NCI-H510A treated with DMSO at 0.1 percent for 48 hours (cell line): ENCODE measurements around the gene PLET1.

Experiments used
- DNase-seq: peaks from one replicate; lab custom pipeline; 2025; lab: John Stamatoyannopoulos, UW

PLET1 gene

GRCh38 chr11:112238041-112238440, 22.6 kb downstream of the PLET1 start:
- no peak for DNase-seq

DNA sequence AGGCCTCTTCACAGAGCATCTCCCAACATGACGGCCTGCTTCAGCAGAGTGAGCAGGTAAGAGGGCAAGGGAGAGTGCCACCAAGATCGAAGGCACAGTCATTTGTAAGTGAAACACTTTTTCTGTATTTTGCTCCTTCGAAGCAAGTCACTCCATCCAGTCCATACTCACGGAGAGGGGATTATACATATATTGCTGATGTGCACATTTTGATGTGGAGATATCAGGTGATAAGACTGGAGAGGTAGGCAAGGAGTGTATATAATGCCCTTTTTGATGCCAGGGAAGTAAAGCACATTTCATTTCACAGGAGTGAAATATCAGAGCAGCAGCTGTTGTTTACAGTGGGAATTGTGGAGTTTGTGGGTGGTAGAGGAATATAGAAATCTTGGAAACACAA, 23.2 kb downstream of the PLET1 start:
- DNase-seq, result no peak

DNA sequence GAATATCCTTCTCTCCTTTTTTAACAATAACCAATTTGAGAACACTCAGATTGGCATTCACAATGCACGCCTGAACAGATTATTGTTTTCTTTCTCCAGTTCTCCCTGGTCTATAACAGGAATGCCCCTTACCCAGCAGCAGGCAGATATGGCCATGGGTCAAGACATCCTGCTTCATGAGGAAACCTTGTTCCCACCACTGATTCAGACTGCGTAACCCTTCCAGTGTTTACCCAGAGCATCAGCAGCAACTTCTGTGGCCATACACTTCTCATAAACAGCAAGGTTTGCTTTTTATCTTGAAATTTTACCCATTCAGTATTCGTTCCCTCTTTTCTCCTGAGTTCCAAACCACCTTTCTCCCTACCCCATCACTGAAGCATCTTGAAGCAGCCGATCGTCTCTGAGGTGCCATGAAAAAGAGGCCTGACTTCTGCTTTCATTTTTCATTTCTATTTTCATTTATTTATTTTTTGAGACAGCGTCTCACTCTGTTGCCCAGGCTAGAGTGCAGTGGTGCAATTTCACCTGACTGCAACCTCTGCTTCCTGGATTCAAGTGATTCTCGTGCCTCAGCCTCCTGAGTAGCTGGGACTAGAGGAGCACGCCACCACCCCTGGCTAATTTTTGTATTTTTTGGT, 24.8 kb downstream of the PLET1 start:
- DNase-seq, result no peak

- DNase-seq, result no peak
Observed at GRCh38 chr11:112231952-112232351, 28.7 kb downstream of the PLET1 start.

DNA sequence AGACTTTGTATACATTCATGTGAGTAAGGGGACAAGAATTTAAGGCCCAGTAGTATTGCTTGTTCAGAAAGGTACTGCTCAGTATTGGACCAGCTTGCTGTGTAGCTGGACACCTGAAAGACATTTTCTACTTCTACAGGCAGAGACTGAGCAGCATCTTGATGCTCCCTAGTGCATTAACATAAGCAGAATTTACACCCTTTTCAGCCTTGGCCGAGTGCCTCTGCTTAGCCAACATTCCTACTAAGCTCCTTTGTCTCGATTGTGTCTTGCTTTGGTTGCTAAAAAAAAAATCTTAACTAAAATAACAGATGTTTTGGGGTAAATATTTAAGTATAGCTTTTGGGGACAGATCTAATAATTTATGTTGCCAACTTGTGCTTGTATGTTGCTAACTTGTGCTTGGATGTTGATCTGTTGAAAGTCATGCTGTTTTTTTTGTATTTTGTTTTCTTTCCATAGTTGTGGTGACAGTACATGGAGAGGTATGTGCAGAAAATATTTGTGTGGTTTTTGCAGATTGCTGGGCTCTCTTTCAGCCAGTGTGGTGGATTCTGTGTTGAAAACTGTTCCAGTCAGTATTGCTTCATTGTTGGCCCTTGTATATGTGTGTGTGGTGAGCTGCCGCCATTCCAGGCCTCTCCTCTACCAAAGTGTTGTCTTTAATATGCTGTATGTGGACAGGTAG, 30.8 kb downstream of the PLET1 start:
- DNase-seq, result no peak

DNA sequence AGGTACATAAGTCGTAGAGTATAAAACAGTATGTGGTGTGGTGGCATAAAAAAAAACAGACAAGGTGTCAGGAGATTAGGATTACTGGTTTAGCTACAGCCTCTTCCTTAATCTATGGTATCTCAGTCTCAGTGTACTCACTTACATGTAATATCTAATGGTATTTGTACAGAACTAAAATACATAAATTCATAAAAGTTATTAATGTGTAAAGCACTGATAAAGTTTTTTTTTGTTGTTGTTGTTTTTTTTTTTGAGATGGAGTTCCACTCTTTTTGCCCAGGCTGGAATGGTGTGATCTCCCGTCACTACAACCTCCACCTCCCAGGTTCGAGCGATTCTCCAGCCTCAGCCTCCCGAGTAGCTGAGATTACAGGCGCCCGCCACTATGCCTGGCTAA, 31.5 kb downstream of the PLET1 start:
- DNase-seq, result no peak

GRCh38 chr11:112228706-112229105, 32.0 kb downstream of the PLET1 start:
- no peak for DNase-seq

DNA sequence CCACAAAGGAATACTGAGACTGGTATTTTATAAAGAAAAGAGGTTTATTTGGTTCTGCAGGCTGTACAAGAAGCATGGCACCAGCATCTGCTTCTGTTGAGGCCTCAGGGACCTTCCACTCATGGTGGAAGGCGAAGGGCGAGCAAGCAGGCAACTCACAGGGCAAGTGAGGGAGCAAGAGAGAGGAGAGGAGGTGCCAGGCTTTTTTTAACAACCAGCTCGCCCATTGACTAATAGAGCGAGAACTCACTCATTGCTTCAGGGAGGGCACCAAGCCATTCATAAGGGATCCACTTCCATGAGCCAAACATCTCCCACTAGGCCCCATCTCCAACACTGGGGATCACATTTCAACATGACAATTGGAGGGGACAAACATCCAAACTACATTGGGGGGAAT, 33.2 kb downstream of the PLET1 start:
- DNase-seq, result no peak

DNA sequence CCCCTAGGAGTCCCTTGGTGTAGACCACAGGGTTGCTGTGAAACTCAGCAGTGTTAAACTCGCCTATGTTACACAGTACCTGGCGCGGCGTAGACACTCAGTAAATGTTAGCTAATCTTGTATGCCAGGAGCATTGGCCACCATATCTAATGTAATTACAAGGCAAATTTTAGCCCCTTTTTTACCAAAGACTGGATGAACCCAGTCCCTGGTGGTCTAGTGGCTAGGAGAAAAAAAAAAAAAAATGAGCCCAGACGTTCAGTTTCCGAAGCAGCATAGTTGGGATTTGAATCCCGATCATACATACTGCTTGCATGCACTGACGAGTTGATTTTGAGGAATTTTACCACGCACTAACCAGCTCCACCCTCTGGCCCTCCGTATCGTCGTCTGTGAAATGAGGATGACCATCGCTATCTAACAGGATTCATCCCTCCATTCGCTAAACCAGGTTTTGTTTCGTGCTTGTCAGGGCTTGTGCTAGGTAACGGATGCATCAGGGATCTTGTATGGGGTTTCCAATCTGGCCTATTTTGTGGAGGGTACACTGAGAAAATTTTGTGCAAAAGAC, 33.7 kb downstream of the PLET1 start:
- DNase-seq, result peak; percentile 42

DNA sequence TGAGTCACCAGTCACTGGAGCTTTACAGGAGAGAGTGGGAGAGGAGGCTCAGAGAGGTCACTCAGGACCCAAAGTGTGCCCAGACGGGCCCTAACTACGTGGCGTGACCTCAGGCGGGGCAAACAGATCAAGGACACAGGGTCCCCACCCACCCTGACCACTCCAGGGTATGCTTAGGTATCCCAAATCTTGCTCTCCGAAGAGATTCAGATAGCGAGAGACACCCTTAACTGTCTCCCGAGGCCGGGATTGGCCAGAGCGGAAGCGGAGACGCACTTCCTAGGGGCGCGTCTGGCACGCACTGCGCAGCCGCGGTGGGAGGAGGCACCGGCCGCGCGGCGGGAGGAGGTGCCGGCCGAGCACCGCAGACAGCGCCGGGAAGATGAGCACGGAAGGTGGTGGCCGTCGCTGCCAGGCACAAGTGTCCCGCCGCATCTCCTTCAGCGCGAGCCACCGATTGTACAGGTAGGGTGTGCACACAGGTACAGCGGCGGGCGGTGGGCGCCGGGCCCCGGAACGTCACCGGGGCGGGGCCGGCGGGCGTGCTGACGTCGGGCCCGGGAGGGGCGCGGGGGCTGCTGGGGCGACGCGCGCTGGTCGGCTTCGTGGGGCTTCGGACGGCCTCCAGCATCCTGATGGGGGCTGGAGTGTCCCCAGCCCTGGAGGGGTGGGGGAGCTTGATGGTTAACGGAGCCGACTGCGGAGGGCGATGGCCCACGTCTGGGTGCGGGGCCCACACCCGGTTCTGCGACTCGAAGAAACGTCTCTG, 34.4 kb downstream of the PLET1 start, which contains the start of gene PTS:
PTS (plus strand) TSS at position 367 of the 769 bp plus-strand sequence; CDS start at position 383, 16 bp downstream.
- peak; percentile 71 for DNase-seq

DNA sequence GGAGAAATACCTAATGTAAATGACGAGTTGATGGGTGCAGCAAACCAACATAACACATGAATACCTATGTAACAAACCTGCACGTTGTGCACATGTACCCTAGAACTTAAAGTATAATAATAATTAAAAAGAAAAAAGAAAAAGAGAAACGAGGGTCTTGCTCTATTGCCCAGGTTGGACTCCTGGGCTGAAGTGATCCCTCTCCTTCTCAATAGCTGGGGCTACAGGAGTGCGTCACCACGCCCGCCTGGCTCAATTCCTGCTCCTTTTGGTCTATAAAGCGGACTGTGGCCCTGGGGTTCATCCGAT, 35.0 kb downstream of the PLET1 start:
- no peak for DNase-seq

GRCh38 chr11:112223754-112224532, 36.7 kb downstream of the PLET1 start:
- no peak for DNase-seq

DNA sequence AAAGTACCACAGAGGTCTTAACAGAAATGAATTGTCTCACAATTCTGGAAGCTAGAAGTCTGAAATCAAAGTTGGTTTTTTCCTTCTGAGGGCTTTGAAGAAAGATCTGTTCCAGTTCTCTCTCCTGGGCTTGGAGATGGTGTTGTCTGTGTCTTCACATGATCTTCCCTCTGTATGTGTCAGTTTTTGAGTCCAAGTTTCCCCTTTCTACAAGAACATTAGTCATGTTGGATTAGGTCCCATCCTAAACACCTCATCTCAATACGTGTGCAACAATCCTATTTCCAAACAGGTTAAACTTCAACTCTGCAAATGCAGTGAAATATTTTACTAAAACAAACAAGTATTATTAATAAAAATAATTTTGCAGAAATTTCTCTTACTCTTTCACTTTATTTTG, 37.5 kb downstream of the PLET1 start:
- no peak for DNase-seq

GRCh38 chr11:112222303-112222702, 38.4 kb downstream of the PLET1 start:
- no peak for DNase-seq

DNA sequence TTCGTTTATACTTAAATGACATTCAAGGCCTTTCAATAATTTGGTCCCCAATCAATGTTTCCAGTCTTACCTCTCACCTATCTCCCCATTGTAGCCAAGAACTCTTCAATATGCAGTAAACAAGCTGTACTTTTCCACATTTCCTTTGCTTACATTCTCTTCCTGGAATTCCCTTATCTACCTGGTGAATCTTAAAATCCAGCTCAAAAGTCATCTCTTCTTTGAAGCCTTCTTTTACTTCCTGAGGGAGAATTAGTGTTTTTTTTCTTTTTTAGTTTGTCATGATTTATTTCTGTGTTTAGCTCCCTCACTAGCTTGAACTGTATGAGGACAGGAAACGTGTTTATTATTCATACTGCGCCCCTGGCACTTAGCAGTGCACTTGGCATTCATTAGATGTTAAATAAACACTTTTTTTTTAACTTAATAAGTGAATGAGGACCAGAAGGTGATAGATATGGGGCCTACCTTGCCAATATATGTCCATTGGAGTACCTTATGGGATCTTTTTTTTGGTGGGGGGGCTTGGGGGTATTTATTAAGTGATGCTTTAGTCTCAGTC, 39.3 kb downstream of the PLET1 start:
- DNase-seq, result peak; percentile 13

GRCh38 chr11:112219476-112220232, 41.0 kb downstream of the PLET1 start:
- DNase-seq, result peak; percentile 91

DNA sequence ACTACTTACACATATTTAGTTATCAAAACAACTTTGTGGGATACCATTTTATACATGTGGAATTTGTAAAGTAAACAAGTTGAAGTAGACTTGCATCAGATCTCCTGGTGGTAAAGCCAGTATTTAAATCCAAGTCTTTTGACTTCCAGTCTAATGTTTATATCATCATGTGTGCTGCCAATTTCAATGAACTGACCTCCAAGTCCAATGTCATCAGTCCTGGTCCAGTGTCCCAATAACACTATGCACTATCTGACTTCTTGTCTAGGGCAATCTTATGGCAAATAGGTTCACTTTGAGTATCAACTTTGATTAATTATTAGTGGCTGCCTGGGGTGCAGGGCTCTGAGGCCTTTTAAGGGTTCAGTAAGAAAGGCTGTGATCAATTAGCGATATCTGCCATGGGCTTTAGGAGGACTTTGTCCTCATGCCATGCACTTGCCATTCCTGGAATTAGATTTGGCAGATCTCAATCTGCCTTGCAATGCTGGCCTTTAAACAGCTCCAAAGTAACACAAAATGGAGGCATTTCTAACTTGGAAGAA, 44.0 kb downstream of the PLET1 start:
- DNase-seq, result no peak

GRCh38 chr11:112215621-112216020, 45.0 kb downstream of the PLET1 start:
- DNase-seq, result no peak

- no peak for DNase-seq
Observed at GRCh38 chr11:112213753-112214152, 46.9 kb downstream of the PLET1 start.

DNA sequence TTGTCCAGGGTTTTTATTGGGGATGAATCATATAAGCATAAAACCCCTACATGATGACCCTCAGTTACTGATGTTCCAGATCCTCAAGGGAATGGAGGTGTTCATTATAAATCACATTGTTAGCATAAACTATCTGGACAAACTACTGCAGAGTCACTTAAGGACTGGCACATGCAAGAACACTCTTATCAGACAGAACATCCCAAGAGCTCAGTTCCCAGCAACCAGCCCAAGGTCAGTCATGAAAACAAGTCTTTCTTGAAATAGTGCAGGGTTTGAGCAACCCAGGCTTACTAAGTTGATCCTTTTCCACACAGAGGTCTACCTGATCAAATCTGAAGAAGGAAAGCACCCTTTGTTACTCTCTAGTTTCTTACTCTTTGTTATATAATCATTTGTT, 48.0 kb downstream of the PLET1 start:
- DNase-seq, result no peak

GRCh38 chr11:112212290-112212689, 48.4 kb downstream of the PLET1 start:
- no peak for DNase-seq
